Breast epithelium (tissue), 4 donors: ENCODE measurements around the gene RNASEH1. TPM values are rescaled to one million over a fixed set of nuclear protein-coding genes. Genes with fewer than 3 reads are reported as not detected.

Experiments
- DNase-seq, 2 donors: peaks; one replicate each; pipeline ENCODE4 v3.0.0-alpha.2; 2019; ENCODE audit warnings: low spot score in 2 of 2
- H3K27ac ChIP-seq, 2 donors: fragments of 200-600 bp; sonication (generic) in 1 of 2; one replicate each; pipeline ENCODE4 v1.5.1; 2016 to 2019; ENCODE audit warnings: mild to moderate bottlenecking in 1 of 2
- H3K27me3 ChIP-seq, 2 donors: fragments of 200-600 bp; sonication (generic) in 1 of 2; one replicate each; pipeline versions ENCODE4 v1.5.1 to v1.6.0; 2017 to 2019; ENCODE audit warnings: control low read depth in 1 of 2, mild to moderate bottlenecking in 1 of 2
- H3K36me3 ChIP-seq: fragments of 200-600 bp; one replicate; pipeline ENCODE4 v1.5.1; 2019
- H3K4me1 ChIP-seq, 2 donors: fragments of 200-600 bp; sonication (generic); one replicate each; pipeline ENCODE4 v1.5.1; 2016 to 2019; ENCODE audit warnings: control low read depth in 1 of 2
- H3K4me3 ChIP-seq, 3 donors: fragments of 200-600 bp; sonication (generic); 1 replicate in 2 of 3; 2 replicates in 1 of 3; pipeline ENCODE4 v1.5.1; 2016 to 2019; ENCODE audit warnings: mild to moderate bottlenecking in 3 of 3, moderate library complexity in 2 of 3
- H3K9me3 ChIP-seq, 2 donors: fragments of 200-600 bp; sonication (generic) in 1 of 2; one replicate each; pipeline ENCODE4 v1.5.1; 2016 to 2019; ENCODE audit warnings: control low read depth in 1 of 2
- POLR2A ChIP-seq: fragments of 450-650 bp; IDR thresholded peaks from one replicate; pipeline ENCODE4 v1.6.1; 2016; ENCODE audit warnings: antibody characterized with exemption, mild to moderate bottlenecking, moderate library complexity
- POLR2AphosphoS5 ChIP-seq, 3 donors: sonication (generic); formaldehyde crosslinking; IDR thresholded peaks; one replicate each; pipeline ENCODE4 v1.6.1; 2017; ENCODE audit warnings: antibody characterized with exemption in 3 of 3
- intact Hi-C: fragments of 100-400 bp; cut with DNase I; formaldehyde crosslinking; loops from one replicate; pipeline ENCODE4 v1.15.1; 2023; ENCODE audit warnings: low total_unique reads
- total RNA-seq, 3 donors: library from RNA; depleted of rRNA; stranded (reverse); fragments of >200 nt; gene quantifications; one replicate each; pipeline ENCODE4 v1.1.0, GENCODE V29; 2016
- TF ChIP-seq, protein P1 (sequence below), 3 donors: fragments of 450-650 bp; IDR thresholded peaks; one replicate each; pipeline ENCODE4 v1.5.1; 2016 to 2017; ENCODE audit warnings: antibody characterized with exemption in 3 of 3, mild to moderate bottlenecking in 3 of 3, moderate library complexity in 3 of 3

The RNASEH1 gene
- total RNA-seq, 3 donors from 2014 or later: 17.3 to 22.1 (median 21.0) TPM

DNA sequence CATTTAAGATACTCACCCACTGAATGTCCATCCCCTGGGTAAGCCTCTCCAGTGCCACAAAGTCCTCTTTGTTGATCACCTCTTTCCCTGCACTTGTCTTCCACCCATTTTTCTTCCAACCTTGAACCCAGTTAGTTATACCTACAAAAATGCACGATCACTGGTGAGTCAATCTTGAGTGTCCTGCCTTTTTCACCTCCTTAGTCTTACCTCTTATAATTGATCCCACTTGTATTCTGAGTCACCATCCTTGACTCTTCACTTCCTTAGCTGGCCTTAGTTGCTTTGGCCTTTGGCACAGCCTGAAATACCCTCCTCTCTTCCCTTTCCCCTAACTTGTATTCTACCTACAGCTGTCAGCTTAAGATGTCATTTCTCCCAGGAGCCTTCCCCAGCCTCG is 10.2 kb downstream of the RNASEH1 start:
- intact Hi-C loops: no loop called here
- no peak overlapping the region for H3K4me3 ChIP-seq
- no peaks in the 10 kb centered on the region for H3K4me1 ChIP-seq
- no peak for DNase-seq
- peaks cover 18% of the 10 kb centered on the region for H3K36me3 ChIP-seq
- no peaks in the 10 kb centered on the region for H3K27me3 ChIP-seq
- TF ChIP-seq POLR2A (no peak), POLR2AphosphoS5 (IDR thresholded peaks at IDR 0.05) (no peak)
- TF ChIP-seq, protein P1, sequence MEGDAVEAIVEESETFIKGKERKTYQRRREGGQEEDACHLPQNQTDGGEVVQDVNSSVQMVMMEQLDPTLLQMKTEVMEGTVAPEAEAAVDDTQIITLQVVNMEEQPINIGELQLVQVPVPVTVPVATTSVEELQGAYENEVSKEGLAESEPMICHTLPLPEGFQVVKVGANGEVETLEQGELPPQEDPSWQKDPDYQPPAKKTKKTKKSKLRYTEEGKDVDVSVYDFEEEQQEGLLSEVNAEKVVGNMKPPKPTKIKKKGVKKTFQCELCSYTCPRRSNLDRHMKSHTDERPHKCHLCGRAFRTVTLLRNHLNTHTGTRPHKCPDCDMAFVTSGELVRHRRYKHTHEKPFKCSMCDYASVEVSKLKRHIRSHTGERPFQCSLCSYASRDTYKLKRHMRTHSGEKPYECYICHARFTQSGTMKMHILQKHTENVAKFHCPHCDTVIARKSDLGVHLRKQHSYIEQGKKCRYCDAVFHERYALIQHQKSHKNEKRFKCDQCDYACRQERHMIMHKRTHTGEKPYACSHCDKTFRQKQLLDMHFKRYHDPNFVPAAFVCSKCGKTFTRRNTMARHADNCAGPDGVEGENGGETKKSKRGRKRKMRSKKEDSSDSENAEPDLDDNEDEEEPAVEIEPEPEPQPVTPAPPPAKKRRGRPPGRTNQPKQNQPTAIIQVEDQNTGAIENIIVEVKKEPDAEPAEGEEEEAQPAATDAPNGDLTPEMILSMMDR (IDR thresholded peaks at IDR 0.05): no peak
- no peaks in the 10 kb centered on the region for H3K9me3 ChIP-seq
- no peak overlapping the region for H3K27ac ChIP-seq

DNA sequence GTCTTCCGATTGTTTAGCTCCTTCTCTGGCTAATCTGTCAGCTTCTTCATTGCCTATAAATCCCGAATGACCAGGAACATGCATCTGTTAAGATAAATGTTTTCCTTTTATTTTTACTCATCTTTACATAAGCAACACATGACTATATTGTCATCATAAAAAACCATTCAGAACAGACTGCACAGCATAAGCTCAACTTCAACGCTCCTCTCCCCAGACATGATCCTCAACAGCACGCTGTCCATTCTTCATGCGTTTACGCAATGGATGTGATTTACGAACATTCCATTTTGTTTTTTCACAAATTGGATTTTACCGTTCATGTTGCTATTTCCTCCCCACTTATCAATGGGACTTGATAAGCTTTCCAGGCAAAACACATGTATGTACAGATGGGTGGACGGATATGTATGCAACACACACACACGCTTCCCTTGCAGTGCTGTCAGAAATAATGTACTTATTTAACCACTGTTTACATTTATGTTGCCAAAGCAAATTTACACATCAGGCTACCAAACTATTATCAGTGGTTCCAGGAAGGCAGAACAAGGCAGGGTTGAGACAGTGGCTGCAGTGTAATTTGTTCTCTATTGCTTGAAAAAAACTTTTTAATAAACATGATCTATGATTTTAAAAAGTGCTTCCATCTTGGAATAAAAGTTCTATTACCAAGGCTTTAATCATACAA is 12.2 kb downstream of the RNASEH1 start:
- Histone ChIP-seq H3K27me3 (no peaks in the 10 kb centered on the region), H3K9me3 (no peaks in the 10 kb centered on the region), H3K4me1 (no peaks in the 10 kb centered on the region), H3K27ac (no peak overlapping the region), H3K36me3 (peaks cover 10% of the 10 kb centered on the region), H3K4me3 (no peak overlapping the region)
- no peak for TF ChIP-seq POLR2A
- no peak for DNase-seq
- intact Hi-C loops: no loop called here

DNA sequence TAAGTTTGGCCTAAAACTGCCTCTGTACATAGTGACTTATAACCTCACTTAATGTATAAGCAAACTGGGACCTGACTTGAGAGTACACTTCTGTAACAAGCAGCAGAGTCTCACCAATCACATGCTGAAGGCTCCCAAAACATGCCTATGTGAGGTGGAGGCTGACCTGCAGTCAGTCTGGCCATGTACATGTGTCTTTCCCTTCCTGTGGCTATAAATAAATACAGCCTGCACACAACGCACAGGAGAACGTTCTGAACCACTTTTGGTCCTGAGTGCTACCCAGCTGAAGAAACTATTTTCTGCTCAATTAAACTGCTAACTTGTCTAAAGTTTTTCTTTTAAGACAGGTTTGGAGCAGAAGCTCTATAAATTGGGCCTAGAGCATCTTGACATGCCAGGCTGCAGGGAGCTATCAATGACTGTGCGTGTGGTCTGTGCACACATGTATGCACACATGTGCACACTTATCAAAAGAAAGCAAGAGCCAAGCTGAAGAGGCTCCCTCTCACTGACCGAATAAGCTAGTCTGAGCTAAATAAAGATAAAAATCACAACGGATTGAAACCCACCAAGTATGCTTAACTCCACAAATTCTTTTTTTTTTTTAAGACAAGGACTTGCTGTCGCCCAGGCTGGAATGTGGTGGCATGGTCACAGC is 15.0 kb downstream of the RNASEH1 start:
- H3K4me3 ChIP-seq: no peak overlapping the region
- H3K9me3 ChIP-seq: no peaks in the 10 kb centered on the region
- intact Hi-C loops: no loop called here
- H3K4me1 ChIP-seq: no peaks in the 10 kb centered on the region
- no peak for TF ChIP-seq POLR2A
- TF ChIP-seq POLR2AphosphoS5 (IDR thresholded peaks at IDR 0.05): no peak
- TF ChIP-seq, protein P1 (IDR thresholded peaks at IDR 0.05): no peak
- no peak for DNase-seq
- H3K27me3 ChIP-seq: no peaks in the 10 kb centered on the region
- peaks cover 7% of the 10 kb centered on the region for H3K36me3 ChIP-seq
- no peak overlapping the region for H3K27ac ChIP-seq

DNA sequence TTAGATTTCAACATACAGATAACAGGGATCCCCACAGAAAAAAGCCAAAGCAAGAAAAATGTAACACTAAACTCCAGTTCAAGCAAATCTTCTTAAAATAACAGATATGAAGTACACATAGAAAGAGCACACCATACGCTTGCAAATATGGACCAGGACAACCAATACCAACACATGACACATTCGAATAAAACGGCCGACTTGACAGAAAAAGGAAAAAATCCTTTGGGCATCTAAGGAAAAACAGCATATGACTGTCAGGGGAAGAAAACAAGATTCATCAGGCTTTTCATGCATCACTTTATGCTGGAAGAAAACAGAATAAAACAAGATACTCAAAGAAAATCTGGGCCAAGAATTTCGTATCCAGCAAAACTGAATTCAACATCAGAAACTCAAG is 16.0 kb downstream of the RNASEH1 start:
- Histone ChIP-seq H3K4me3 (no peak overlapping the region), H3K4me1 (no peaks in the 10 kb centered on the region), H3K36me3 (peaks cover 4% of the 10 kb centered on the region), H3K9me3 (no peaks in the 10 kb centered on the region), H3K27me3 (no peaks in the 10 kb centered on the region), H3K27ac (no peak overlapping the region)
- intact Hi-C loops: no loop called here
- no peak for TF ChIP-seq POLR2A
- no peak for DNase-seq

DNA sequence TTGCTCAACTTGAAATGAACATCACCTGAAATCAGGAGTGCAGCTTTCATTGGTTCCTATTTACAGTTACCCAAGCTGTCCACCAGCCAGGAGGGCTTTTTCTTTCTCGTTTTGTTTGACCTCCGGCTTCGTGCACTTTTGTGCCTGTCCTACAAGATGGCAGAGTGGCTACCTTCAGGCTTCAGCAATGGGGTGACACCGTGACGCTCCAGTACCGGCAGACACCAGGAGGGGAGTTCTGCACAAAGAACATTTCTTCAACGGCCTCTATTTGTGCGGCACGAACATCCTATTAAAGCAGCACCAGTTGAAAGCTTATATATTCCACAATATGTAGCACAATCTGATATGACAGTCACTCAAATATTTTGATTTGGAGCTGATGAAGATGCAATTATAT is 18.3 kb downstream of the RNASEH1 start:
- intact Hi-C loops: no loop called here
- TF ChIP-seq, protein P1 (IDR thresholded peaks at IDR 0.05): no peak
- TF ChIP-seq POLR2AphosphoS5 (IDR thresholded peaks at IDR 0.05) (no peak), POLR2A (no peak)
- no peak overlapping the region for H3K27ac ChIP-seq
- no peaks in the 10 kb centered on the region for H3K36me3 ChIP-seq
- H3K27me3 ChIP-seq: no peaks in the 10 kb centered on the region
- no peaks in the 10 kb centered on the region for H3K9me3 ChIP-seq
- H3K4me1 ChIP-seq: no peaks in the 10 kb centered on the region
- no peak overlapping the region for H3K4me3 ChIP-seq
- no peak for DNase-seq
